ENCODE data around the gene ZNF331.

GRCh38 chr19:53511933-53512374, 26.0 kb upstream of the ZNF331 start:
- peak in 5 of 7 experiments; percentile 55 to 68 (median 60) for TF ChIP-seq CTCF (IDR thresholded peaks at IDR 0.05)
- TF ChIP-seq EP300 (IDR thresholded peaks at IDR 0.05): no peak

All from stomach (tissue), 4 donors.